Myocyte (in vitro differentiated cells): ENCODE measurements around the gene ADGRD1. TPM values are rescaled to one million over a fixed set of nuclear protein-coding genes. Genes with fewer than 3 reads are reported as not detected.

Source experiments
- DNase-seq: peaks from one replicate; pipeline ENCODE4 v3.0.0-alpha.2; 2012; ENCODE audit warnings: low read depth
- total RNA-seq: library from RNA; depleted of rRNA; stranded (reverse); fragments of >200 nt; gene quantifications from 2 replicates; pipeline ENCODE4 v1.2.3, GENCODE V29; 2014

The ADGRD1 gene
- total RNA-seq, 1 donor from 2014 or later, result 0.32 TPM

GRCh38 chr12:131020326-131021153 lies 66.8 kb downstream of the ADGRD1 start:
- no peak for DNase-seq

- no peak for DNase-seq
Observed at GRCh38 chr12:131021154-131021541, 67.4 kb downstream of the ADGRD1 start.

- no peak for DNase-seq
Observed at GRCh38 chr12:131024026-131024425, 70.3 kb downstream of the ADGRD1 start.

DNA sequence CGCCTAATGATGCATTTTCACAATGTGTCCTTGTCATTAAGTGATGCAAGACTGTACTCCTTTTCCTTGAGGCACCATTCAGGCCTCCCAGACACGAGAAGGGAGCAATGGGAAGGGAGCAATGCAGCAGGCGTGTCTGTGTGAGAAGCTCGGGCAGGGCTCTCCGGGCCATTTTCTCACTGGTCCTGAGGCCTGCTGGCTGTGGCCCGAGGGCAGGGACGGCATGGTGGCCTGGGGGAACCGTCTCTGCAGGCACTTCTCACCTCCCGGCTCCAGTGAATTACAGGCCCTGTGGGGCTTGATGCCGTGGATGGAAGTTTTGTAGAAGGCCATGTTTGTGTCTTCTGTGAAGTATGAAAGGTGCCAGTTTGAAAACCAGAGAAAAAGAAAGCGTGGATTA lies 71.0 kb downstream of the ADGRD1 start:
- no peak for DNase-seq

DNA sequence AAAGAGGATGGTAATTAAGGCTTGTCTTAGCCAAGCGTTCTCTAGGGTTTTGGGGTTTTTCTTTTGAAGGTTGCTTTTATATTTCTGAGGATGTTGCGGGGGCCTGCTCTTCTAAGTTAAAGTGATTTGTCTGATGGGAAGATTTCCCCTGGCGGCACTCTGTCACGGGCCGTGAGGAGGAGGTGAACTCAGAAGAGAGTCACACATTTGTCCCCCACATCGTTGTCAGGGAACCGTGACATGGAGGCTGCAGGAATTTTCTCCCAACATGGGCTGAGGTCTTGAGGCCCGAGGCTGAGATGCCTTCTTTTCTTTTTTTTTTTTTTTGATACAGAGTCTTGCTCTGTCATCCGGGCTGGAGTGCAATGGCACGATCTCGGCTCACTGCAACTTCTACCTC lies 71.5 kb downstream of the ADGRD1 start:
- no peak for DNase-seq

DNA sequence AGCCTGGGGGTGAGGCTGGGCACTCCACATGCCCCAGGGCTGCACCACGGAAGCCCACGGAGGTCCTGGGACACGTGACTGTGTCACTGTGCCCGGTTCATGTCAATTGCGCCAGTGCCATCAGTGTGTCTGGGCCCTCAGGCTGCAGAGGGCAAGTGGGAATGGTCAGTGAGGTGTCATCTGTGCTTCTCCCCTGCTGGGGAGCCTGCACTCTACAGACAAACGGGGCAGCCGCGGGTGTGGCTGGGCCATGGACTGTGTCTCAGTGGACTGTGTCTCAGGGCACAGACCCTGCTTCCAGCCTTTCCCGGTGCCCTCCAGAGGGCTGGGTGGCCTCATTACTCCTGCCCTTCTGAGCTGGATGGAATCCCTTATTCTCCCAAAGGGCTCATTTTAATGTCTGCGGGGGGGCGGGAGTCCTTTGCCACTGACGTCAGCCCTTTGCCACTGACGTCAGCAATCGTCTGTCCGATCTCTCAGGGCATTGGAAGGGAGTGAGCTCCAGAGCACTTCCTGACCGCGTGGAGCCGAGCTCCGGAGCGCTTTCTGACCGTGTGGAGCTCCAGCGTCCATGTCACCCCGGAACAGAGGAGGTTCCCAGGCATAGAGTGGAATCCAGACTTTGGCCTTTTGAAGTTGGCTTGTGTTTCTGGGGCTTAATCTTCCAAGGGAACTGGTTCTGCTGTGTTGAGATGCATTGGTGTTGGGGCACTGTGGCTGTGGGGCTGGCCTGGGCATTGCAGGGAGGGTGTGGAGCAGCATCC lies 72.4 kb downstream of the ADGRD1 start:
- no peak for DNase-seq

GRCh38 chr12:131026754-131027153 lies 73.0 kb downstream of the ADGRD1 start:
- DNase-seq, result no peak

DNA sequence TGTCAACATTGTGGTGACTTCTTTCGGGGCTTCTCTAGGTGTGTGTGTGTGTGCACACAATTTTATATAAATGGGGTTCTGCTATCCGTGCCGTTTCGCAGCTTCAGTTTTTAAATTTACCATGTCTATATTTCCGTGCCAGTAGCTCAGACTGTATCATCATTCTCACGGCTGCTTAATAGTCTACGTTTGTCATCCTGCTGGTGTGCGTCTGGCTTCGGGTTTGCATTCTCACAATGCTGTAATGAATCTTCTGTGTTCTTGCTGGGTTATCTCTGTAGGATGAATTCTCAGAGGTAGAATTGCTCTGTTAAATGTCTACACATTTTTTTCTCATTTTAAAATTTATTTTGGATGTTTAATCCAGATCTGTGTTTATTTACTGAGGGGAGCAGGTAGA lies 73.6 kb downstream of the ADGRD1 start:
- DNase-seq, result no peak

DNA sequence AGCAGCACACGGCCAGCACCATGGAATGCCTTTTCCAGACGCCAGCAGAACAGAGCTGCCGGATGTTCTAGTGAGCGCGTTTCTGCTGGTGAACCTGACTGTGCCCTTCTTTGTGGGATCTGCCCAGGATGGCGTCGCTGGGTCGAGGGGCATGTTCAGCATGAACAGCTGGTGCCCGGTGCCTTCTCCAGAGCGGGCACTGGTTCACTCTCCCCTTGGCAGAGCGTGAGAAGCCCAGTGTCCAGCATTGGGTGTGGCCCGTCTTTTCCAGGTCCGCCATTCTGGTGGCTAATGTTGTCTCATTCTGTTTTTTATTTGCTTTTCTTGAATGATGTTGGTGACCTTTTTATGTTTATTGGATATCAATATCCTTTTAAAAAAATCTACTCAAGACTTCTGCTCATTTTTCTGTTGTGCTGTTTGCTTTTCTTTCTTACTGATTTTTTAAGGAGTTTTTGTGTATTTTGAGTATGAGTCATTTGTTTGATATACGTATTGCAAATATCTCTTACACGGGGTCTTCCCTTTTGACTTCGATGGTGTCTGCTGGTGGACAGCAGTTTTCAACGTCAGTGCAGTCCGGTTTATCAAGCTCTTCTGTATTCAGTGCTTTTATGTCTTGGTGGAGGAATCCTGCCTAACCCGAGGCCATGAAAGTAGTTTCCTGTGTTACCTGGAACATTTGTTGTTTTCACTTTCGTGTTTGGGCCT lies 74.3 kb downstream of the ADGRD1 start:
- no peak for DNase-seq

GRCh38 chr12:131028587-131029338 lies 75.1 kb downstream of the ADGRD1 start:
- DNase-seq, result no peak

GRCh38 chr12:131030472-131031328 lies 77.0 kb downstream of the ADGRD1 start:
- DNase-seq, result no peak

GRCh38 chr12:131032082-131032750 lies 78.5 kb downstream of the ADGRD1 start:
- DNase-seq, result no peak

- no peak for DNase-seq
Observed at GRCh38 chr12:131033486-131033885, 79.8 kb downstream of the ADGRD1 start.

GRCh38 chr12:131033886-131034482 lies 80.3 kb downstream of the ADGRD1 start:
- DNase-seq, result no peak

GRCh38 chr12:131034631-131035244 lies 81.0 kb downstream of the ADGRD1 start:
- DNase-seq, result no peak

- no peak for DNase-seq
Observed at GRCh38 chr12:131035245-131035681, 81.6 kb downstream of the ADGRD1 start.

- DNase-seq, result no peak
Observed at GRCh38 chr12:131038159-131038558, 84.5 kb downstream of the ADGRD1 start.
